NOMO-1 treated with DMSO at 0.1 percent for 48 hours (cell line): ENCODE results near the gene MYO3B.

Experiments
- DNase-seq: peaks from one replicate; lab custom pipeline; 2025; ENCODE audit not compliant: unreplicated experiment; lab: John Stamatoyannopoulos, UW

Gene MYO3B, protein sequence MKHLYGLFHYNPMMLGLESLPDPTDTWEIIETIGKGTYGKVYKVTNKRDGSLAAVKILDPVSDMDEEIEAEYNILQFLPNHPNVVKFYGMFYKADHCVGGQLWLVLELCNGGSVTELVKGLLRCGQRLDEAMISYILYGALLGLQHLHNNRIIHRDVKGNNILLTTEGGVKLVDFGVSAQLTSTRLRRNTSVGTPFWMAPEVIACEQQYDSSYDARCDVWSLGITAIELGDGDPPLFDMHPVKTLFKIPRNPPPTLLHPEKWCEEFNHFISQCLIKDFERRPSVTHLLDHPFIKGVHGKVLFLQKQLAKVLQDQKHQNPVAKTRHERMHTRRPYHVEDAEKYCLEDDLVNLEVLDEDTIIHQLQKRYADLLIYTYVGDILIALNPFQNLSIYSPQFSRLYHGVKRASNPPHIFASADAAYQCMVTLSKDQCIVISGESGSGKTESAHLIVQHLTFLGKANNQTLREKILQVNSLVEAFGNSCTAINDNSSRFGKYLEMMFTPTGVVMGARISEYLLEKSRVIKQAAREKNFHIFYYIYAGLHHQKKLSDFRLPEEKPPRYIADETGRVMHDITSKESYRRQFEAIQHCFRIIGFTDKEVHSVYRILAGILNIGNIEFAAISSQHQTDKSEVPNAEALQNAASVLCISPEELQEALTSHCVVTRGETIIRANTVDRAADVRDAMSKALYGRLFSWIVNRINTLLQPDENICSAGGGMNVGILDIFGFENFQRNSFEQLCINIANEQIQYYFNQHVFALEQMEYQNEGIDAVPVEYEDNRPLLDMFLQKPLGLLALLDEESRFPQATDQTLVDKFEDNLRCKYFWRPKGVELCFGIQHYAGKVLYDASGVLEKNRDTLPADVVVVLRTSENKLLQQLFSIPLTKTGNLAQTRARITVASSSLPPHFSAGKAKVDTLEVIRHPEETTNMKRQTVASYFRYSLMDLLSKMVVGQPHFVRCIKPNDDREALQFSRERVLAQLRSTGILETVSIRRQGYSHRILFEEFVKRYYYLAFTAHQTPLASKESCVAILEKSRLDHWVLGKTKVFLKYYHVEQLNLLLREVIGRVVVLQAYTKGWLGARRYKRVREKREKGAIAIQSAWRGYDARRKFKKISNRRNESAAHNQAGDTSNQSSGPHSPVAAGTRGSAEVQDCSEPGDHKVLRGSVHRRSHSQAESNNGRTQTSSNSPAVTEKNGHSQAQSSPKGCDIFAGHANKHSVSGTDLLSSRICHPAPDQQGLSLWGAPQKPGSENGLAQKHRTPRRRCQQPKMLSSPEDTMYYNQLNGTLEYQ (N-terminal part only)

DNA sequence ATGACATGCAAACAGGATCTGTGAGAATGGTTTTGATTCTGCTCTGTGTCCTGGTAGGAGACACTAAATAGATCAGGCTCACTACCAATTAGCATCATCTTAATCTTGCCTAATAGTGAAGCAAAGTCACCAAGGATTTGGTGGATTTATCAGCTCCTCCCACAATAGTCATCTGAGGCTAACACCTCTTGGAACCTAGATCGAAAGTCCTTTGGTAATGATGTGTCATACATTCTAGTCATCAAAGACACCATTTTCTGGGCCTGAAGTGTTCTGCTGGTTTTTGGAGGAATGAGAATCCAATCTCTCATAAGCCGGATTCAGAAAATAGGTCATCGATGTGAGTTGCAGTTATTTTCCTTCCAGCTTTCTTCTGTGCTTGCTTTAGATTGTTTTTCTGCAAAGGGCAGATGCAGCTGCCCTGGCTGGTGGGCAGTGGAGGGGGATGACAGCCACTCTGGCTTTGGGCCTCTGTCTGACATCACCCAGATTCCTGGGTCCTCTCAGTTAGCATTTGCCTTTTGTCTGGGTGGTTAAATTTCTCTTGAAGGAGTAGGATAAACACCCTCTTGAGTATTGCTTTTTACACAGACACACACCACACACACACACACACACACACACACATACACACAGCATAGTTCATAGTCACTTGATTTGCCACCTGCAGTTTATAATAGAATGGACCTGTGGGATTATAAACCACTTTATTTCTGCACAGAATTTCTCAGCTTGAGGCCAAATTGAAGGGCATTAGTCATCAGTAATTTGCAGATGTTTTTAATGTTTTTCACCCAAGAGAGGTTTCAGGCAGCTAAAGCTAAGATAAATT, at the start of gene MYO3B:
Gene MYO3B (plus strand): TSS at position 198 of the 832 bp plus-strand sequence. CDS start 141 bp downstream, at position 339.
- no peak for DNase-seq

DNA sequence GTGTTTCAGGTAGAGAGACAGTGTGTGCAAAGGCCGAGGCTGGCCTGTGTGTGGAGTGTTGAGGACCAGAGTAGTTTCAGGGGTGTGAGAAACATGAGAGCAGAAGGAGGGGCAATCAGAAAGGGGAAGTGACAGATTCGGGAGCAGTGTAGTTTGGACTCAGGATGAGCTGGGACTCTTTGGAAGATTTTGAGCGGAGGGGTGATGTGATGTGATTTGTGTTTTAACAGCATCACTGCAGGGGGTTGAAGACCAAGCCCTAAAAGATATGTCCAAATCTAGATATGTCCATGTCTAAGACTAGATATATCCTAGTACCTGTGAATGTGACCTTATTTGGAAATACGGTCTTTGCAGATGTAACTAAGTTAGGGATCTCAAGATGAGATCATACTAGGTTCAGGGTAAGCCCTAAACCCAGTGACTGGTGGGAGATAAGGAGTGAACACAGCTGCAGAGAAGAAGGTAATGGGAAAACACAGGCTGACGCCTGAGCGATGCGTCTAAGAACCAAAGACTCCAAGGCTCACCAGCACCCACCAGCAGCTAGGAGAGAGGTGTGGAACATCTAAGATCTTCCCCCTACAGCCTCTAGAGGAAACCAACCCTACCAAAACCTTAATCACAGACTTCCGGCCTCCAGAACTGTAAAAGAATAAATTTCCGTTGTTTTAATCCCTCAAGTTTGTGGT, 38.5 kb upstream of the MYO3B start:
- DNase-seq: no peak

DNA sequence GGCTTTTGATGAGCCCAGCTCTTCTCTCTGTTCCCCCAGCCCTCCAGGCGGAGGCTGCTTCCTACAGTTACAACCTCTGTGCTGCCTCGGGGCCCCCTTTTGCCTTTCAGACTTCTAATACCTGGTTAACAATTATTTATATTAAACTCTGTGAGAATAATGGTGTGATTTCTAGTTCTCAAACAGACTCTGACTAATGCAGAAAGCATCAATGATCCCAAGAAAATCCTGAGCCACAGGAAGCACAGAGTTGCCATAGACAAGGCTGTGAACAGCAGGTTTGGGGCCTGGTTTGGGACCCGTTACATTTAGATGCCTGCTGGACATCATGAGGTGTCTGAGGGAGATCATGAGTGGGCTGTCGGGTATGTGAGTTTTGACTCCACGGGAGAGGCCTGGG, 37.4 kb upstream of the MYO3B start:
- no peak for DNase-seq

DNA sequence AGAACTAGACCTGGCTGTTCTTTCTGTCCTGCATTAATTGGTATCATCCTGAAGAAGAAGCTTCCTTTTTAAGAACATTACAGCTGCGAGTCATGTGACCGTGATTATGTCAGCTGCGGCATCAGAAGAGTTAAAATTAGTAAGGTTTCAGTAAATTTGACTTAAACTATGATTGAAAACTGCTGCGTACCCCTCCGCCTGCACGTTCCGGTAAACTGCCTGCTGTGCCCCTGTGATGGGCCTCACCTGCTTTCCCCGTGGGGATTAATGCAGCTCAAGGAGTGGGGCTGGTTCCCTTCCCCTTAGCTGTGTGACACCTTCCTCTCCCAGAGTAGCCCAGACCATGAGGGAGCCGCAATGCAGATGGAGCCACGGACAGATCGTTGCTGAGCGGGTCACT, 36.1 kb upstream of the MYO3B start:
- DNase-seq: no peak

DNA sequence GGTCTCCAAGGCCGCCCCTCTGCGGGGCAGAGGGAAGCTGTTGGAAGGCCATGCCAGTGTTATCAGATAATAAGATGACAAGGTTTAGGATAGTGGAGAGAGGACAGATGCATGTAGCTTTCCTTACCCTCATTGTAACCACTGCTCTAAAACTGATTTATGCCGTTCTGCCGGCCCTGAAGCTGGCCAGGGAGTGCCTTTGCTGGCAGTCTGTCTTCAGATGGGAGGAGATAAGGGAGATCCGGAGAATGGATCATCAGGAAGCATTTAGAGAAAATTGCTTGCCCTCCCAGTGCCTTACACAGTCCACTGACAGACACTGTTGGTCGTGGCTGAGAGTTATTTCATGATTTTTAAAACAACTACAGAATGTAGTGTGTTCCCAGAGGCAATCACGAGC, 35.4 kb upstream of the MYO3B start:
- no peak for DNase-seq

DNA sequence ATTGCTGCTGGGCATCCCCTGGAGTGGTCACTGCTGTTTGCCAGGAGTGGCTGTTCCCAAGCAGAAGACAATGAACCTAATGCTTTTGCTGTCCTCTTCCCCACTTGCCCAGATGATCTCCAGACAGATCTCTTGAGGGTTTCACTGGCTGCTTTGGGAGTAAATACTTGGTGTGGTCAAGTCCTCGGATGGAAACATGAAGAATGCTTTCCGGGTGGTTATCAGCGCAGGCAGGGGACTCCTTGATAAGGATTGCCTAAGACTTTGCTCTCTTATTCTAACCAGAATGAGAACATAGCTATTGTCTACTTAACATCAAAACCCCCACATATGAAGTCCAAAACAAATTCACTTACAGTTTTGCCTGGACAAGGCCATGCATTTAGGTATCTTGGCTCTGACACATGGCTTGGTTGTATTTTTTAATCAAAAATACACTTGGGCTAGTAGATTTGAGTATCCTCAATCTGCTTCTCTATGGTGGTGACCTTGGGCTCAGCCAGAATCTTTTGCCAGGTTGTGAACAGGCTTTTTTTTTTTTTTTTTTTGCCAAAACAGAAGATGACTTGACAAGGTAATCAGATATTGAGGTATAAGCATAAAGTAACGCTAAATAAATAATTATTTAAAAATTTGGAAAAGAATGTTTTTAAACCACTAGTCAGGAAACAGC, 34.8 kb upstream of the MYO3B start:
- no peak for DNase-seq

DNA sequence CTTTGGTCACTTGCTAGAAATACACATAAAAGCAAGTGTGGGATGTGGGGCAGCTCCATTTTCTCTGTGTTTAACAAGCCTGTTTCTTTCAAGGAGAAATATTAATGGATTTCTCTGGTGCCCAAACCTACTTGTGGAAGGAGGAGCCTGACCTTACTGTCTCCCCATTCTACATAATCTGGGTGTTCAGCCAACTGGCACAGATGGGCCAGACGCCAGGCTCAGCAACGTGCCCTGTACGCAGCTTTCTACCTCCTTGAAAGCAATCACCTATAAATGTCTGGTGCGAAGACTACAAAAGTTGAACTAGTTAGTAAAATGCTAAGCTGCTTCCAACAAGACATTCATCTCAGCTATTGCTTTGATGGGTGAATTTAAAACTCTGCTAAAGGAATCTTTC, 33.2 kb upstream of the MYO3B start:
- no peak for DNase-seq

DNA sequence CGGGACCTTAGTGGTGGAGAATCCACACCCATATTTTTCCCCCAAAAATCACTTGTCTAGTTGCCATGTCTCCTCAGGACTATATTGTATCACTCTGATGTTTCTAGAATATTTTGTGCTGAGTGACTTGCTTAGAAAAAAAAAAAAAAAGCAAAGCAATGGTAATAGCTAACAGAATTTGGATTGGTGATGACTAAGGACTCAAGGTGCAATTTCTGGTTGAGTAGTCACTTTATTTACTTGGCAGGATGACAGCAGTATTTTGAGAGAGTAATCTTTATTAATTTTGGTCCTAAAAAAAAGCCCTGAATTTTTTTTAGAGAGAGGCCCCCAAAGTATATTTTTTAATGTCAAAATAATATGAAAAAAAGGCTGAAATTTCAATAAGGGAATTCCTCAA, 32.8 kb upstream of the MYO3B start:
- no peak for DNase-seq

DNA sequence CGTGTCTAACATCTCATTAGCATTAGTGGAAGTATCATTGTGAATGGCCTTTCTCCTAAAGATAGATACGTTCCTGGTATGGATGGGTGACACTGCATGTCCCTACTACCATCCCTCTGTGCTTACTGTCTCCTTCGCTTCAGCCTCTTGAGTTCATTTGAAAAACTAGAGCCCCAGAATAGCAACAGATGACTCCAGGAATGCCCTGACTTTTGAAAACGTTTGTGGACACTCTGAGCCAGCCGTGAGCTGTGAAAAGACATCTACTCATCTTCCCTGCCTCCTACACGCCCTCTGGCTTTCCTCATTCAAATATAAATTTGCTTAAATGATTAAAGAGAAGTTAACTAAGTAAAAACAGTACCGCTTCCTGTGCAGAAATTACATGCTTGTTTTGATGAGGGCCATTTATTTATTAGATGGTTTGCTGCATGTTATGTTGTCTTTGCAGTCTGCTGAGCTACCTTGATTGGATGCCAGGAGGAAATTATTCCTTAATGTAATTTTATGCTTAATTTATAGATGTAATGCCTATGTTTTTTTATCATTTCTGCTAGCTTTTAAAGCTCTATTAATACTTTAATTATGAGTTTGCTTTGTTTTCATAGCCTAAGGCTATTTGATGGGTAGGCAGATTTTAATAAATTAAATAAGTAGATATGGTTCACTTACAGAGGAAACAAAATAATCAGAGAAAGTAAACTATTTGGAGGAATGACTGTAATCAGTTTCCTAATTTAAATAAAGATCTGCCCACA, 32.1 kb upstream of the MYO3B start:
- no peak for DNase-seq

DNA sequence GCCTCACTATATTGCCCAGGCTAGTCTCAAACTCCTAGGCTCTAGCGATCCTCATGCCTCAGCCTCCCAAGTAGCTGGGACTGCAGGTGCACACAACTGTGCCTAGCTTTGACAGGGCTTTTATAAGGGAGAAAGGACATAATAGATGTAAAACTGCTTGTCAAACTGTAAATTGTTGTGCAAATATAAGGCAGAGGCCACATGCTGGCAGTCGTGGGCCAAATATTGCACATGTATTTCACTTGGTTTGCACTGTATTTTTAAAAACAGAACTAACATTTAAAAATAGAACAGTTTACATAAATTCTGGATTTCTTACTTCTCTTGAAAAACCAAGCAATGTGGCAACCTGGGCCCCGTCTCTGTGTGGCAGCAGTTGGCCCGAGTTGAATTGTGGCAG, 31.2 kb upstream of the MYO3B start:
- DNase-seq: no peak

DNA sequence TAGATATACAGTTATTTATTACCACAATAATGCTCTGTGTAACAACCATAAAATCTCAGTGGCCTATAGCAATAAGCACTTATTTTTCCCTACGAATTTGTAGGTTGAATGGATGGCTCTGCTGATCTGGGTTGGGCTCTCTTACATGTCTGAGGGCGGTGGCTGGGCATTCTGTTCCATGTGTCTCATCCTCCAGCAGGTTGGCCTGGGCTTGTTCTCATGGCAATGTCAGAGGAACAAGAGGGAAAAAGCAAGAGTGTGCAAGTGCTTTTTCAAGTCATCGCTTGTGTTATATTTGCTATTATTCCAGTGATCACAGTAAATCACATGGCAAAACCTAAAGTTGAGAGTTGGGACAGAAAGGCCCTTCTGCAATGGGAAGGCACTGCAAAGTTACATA, 30.4 kb upstream of the MYO3B start:
- DNase-seq: no peak

DNA sequence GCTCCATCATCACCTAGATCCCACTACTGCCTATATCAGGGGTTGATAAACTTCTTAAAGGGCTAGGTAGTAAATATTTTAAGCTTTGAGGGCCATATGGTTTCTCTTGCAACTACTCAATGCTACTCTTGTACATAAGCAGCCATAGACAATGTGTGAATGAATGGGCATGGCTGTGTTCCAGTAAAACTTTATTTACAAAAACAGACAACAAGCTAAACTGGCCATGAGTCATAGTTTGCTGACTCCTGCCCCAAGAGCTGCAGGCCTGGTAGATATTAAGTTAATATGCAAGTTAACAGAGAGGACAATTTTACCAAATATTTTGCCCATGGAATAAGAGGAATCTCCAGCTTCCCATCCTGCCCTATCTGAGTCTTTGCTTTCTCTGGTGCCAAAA, 29.8 kb upstream of the MYO3B start:
- no peak for DNase-seq

DNA sequence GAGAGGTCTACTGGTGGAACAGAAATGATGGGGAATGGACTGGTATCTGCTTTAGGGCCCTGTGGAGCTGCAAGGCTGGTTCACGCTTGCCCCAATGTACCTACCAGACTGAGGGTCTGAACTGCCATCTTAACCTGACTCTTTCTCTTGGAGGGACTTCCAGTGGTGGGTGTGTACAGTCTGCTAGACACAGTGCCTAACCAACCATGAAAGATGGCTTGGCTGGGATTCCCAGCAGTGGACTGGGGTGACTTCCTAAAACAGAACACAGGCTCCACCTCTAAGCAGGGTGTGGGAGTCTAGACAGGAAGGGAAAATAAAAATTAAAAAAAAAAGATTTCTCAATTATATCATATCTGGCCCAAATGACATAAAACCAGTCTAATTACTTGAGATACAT, 25.5 kb upstream of the MYO3B start:
- DNase-seq: no peak

DNA sequence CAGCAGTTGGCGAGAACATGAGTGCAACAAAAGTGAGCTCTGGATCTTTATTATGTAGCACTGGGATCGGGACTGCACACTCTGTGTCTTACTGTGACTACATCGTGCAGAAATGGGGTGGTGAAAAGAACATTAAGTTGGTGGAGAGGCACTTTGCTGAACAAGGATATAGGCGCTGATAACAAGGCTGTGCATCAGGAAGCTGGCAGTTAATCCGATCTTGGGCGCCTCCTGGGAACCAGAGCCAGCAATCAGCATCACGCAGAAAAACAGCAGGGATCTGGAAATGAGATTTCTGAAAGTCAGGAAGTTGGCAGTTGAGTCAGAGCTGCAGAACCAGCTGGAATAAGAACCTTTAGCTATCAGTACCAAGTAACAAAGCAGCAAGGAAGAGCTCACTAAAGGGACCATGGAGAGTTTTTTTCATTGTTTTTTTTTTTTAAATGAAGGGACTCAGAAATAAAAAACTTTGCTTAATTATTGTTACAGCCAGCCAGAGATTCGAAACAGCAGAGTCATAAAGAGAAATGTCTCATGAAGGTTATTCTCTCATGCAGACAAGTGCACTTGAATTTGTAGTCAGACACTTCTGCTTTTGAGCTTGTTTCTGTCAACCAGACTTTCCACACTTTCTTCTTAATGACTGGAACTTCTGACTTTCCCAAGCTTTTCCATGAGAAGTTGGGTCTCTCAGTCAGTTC, 22.8 kb upstream of the MYO3B start:
- peak; percentile 40 for DNase-seq

DNA sequence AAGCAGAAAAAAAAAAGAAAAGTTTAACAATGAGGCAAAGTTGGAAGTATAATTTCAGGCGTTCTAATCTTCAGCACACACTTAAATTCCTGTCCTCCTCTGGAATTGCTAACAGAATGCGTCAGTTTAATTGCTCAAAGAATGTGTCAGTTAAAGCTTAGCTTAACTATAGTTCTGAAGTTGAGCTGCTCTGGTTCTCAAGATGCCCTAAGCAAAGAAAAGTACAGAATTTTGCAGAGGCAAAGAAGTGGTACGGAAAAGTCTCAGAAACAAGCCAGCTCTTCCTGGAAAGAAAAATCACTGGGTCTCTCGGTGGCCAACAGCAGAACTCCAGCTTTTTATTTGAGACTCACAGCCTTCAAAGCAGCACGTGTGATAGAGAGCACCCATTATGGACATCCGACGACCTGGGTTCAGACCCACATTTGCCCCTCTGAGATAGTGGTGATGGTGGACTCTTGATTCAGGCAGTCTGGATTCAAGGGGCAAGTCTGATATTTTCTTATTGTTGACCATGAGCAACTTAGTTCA, 22.2 kb upstream of the MYO3B start:
- no peak for DNase-seq

DNA sequence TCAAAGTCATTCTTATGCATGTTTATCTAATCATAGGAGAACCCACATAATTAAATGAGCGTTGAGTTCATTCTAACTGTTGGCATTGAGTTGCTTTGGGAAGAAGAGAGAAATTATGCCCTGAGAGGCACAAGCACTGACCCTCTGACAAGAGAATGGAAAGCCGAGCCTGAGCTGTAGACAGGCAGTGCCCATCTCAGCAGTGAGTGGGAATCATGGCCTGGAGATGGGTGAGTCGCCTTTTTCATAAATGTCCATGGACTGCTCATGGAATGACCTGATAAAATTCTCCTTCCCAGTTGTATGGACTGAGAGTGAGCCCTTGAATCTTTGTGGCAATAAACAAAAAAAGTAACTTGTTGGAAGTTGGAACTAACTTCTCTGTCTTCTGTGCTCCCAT, 21.4 kb upstream of the MYO3B start:
- DNase-seq: no peak

DNA sequence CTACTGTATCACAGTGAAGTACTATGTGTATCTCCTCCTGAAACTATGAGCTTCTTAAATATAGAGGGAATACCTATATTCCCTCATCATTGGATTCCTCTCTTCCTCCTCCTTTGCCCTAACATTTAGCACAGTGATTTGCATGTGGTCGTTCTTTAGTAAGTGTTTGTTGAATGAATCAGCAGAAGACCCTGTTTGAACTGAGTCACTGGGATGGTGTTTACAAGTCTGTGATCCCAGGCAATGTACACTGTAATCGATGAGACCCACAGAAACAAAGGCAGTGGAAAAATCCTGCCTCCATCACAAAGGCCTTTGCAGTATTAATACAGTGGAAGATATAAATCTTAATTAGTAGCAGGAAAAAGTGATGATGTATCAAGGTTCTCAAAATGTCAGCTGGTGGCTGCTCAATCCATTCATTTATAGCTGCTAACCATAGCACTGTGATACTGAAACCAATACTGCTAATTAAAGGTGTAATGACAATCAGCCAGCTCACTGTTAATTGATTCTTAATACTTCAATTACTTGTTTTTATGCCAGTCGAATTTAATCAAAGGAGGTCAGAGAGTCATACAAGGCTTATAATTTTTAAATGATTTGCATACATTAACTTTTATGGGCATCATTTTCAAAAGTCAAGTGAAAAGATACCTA, 20.8 kb upstream of the MYO3B start:
- DNase-seq: no peak
